DOHH2 (cell line): ENCODE data around the gene SH2D7.

Experiments used
- H3F3A ChIP-seq: fragments of 200-600 bp; sonication (generic), shearing (Covaris generic); 2 replicates; pipeline ENCODE4 v1.6.0; 2016; ENCODE audit warnings: antibody characterized with exemption, mild to moderate bottlenecking; ENCODE audit not compliant: control insufficient read depth, insufficient read depth
- H3K27ac ChIP-seq: fragments of 200-600 bp; sonication (generic); 2 replicates; pipeline ENCODE4 v1.5.1; 2014; ENCODE audit warnings: low read depth, mild to moderate bottlenecking, low read length, moderate library complexity
- H3K27me3 ChIP-seq: fragments of 200-600 bp; sonication (generic); 2 replicates; pipeline ENCODE4 v1.6.1; 2014; ENCODE audit warnings: mild to moderate bottlenecking, low read length, mixed read lengths; ENCODE audit not compliant: control insufficient read depth
- H3K36me3 ChIP-seq: fragments of 200-600 bp; sonication (generic); 2 replicates; pipeline ENCODE4 v1.6.1; 2014; ENCODE audit warnings: mild to moderate bottlenecking, low read length, moderate library complexity, mixed read lengths; ENCODE audit not compliant: control insufficient read depth
- H3K4me1 ChIP-seq: fragments of 200-600 bp; sonication (generic); 2 replicates; pipeline ENCODE4 v1.6.1; 2014; ENCODE audit warnings: mild to moderate bottlenecking, low read length, mixed read lengths; ENCODE audit not compliant: control insufficient read depth
- H3K4me2 ChIP-seq: fragments of 200-600 bp; sonication (generic); 2 replicates; pipeline ENCODE4 v1.6.0; 2014; ENCODE audit warnings: mild to moderate bottlenecking, low read length, moderate library complexity
- H3K4me3 ChIP-seq: fragments of 200-600 bp; sonication (generic); 2 replicates; pipeline ENCODE4 v1.5.1; 2014; ENCODE audit warnings: mild to moderate bottlenecking, low read length, mixed read lengths
- H3K79me2 ChIP-seq: fragments of 200-600 bp; sonication (generic); 2 replicates; pipeline ENCODE4 v1.6.1; 2014; ENCODE audit warnings: mild to moderate bottlenecking, low read length, mixed read lengths; ENCODE audit not compliant: control insufficient read depth
- H3K9me2 ChIP-seq: fragments of 200-600 bp; sonication (generic); replicated peaks from 2 replicates; pipeline ENCODE4 v1.6.1; 2014; ENCODE audit warnings: mild to moderate bottlenecking, low read length, mixed read lengths; ENCODE audit not compliant: control insufficient read depth
- H3K9me3 ChIP-seq: fragments of 200-600 bp; sonication (generic); 2 replicates; pipeline ENCODE4 v1.6.1; 2014; ENCODE audit warnings: antibody characterized with exemption, low read length, mixed read lengths; ENCODE audit not compliant: control insufficient read depth, insufficient read depth
- H4K20me1 ChIP-seq: fragments of 200-600 bp; sonication (generic); 2 replicates; pipeline ENCODE4 v1.6.0; 2014; ENCODE audit warnings: low read depth, mild to moderate bottlenecking, antibody characterized with exemption, low read length, moderate library complexity; ENCODE audit not compliant: control insufficient read depth, insufficient read depth
- EZH2phosphoT487 ChIP-seq: fragments of 200-600 bp; sonication (generic); IDR thresholded peaks from 2 replicates; pipeline ENCODE4 v1.6.1; 2017; ENCODE audit warnings: borderline replicate concordance, mild to moderate bottlenecking, antibody characterized with exemption, low read length, moderate library complexity, mixed read lengths
- TF ChIP-seq, protein P1 (sequence below): fragments of 200-600 bp; sonication (generic); IDR thresholded peaks from one replicate; pipeline ENCODE4 v1.5.1; 2014; ENCODE audit warnings: antibody characterized with exemption, mild to moderate bottlenecking, low read depth, low read length; ENCODE audit not compliant: poor library complexity, severe bottlenecking

SH2D7 gene

DNA sequence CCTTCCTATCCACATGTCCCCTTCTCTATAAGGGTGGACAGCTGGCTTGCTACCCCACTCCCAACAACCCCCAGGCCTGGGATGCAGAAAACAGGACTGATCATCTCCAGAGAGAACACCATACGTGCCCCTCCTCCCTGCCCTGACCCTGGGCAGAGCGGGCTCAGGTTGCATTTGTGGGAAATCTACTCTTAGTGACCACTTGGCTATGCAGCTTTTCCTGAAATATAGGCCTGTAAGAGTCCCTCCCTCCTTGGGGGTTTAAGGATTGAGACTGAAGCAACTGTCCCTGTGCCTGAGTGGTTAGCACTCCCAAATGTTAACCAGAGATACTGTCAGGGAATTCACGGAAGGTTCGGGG, 11.7 kb downstream of the SH2D7 start:
- H3K4me3 ChIP-seq: no peak overlapping the region
- H4K20me1 ChIP-seq: no peaks in the 10 kb centered on the region
- H3K36me3 ChIP-seq: no peaks in the 10 kb centered on the region
- no peaks in the 10 kb centered on the region for H3K9me3 ChIP-seq
- TF ChIP-seq, protein P1, sequence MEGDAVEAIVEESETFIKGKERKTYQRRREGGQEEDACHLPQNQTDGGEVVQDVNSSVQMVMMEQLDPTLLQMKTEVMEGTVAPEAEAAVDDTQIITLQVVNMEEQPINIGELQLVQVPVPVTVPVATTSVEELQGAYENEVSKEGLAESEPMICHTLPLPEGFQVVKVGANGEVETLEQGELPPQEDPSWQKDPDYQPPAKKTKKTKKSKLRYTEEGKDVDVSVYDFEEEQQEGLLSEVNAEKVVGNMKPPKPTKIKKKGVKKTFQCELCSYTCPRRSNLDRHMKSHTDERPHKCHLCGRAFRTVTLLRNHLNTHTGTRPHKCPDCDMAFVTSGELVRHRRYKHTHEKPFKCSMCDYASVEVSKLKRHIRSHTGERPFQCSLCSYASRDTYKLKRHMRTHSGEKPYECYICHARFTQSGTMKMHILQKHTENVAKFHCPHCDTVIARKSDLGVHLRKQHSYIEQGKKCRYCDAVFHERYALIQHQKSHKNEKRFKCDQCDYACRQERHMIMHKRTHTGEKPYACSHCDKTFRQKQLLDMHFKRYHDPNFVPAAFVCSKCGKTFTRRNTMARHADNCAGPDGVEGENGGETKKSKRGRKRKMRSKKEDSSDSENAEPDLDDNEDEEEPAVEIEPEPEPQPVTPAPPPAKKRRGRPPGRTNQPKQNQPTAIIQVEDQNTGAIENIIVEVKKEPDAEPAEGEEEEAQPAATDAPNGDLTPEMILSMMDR: no peak
- no peak for TF ChIP-seq EZH2phosphoT487
- H3K9me2 ChIP-seq: no peaks in the 10 kb centered on the region
- H3K79me2 ChIP-seq: no peaks in the 10 kb centered on the region
- H3K4me1 ChIP-seq: no peaks in the 10 kb centered on the region
- H3K27me3 ChIP-seq: no peaks in the 10 kb centered on the region
- H3F3A ChIP-seq: no peaks in the 10 kb centered on the region
- no peak overlapping the region for H3K27ac ChIP-seq
- no peak overlapping the region for H3K4me2 ChIP-seq

DNA sequence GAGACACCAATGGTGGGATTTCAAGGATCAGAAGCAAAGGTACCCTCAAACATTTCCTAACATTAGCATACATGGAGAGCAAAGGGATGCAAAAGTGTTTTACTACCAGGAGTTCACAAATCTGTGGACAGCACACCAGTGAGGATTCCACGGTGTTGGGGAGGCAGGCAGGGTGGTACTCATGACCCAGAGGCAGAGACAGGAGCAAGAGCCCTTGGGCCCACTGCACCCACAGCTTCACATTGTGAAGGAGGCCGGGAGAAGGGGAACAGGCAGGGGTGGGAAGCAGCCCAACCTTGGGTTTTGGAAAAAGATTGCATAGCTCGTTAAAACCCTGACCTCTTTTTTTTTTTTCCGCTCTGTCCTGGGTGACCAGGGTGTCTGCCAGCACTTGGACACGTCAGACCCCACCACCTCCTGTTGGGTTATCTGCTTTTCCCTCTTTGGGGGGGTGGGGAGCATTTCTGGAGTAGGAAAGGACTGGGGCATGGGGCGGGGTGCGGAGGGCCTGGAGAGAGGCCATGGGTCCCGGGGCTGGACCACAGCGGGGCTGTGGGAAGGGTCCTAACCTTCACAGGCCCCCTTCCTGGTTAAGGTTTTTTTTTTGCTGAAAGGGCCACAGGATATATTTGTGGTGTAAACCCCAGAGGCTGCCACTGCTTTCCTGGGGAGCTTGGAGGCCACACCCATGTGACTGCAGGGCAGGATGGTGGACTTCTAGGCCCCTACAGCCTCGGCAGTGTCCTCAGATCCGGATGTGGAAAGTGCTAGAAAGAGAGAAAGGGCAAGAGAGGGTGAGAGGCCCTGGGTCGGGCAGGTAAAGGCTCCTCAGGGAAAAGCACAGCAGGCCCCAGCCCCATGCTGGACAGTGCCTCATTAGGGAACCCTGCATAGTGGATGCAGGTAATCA, 12.5 kb downstream of the SH2D7 start:
- Histone ChIP-seq H3K79me2 (no peaks in the 10 kb centered on the region), H3K4me1 (no peaks in the 10 kb centered on the region), H3F3A (no peaks in the 10 kb centered on the region), H3K27ac (no peak overlapping the region), H3K27me3 (no peaks in the 10 kb centered on the region), H3K9me3 (no peaks in the 10 kb centered on the region), H3K4me3 (no peak overlapping the region), H3K4me2 (no peak overlapping the region), H3K9me2 (no peaks in the 10 kb centered on the region), H4K20me1 (no peaks in the 10 kb centered on the region), H3K36me3 (no peaks in the 10 kb centered on the region)
- TF ChIP-seq, protein P1: no peak
- no peak for TF ChIP-seq EZH2phosphoT487

DNA sequence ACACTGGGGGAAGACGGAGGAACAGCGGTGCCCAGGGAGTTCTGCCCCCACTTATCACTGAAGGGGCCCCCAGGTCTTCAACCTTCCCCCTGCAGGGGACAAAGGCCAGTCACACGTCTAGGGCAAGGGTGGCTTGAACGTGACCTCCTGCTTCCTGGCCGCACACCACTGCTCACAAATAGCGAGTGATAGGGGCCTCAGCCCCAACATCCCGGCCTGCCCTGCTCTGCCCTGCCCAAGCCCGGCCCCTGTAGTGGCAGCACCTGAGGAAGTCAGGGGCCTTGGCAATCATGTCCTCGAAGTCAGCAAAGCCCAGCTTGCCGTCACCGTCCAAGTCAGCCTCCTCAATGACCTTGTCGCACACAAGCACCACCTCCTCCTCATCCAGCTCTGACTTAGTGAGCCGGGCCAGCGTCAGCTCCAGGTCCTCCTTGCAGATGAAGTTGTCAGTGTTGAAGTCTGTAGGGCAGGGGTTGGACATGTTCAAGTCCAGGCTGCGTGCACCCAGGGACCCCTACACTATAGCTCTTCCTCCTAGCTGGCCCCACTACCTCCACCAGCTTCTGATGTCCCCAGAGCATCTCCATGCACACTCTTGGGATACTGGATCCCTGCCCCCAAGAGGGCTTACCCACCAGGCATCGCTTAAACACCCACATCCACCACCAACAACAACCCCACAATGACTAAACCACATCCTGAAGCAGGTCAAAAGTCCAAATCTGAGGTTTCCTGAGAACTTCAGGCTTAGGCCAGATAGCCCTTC, 13.3 kb downstream of the SH2D7 start:
- Histone ChIP-seq H3K9me2 (no peaks in the 10 kb centered on the region), H4K20me1 (no peaks in the 10 kb centered on the region), H3K9me3 (no peaks in the 10 kb centered on the region), H3K27me3 (no peaks in the 10 kb centered on the region), H3K4me1 (no peaks in the 10 kb centered on the region), H3K27ac (no peak overlapping the region), H3K4me3 (no peak overlapping the region), H3K79me2 (no peaks in the 10 kb centered on the region), H3K36me3 (no peaks in the 10 kb centered on the region), H3K4me2 (no peak overlapping the region), H3F3A (no peaks in the 10 kb centered on the region)
- TF ChIP-seq, protein P1: no peak
- no peak for TF ChIP-seq EZH2phosphoT487
